ENCODE measurements around the gene TUT1. TPM values are rescaled to one million over a fixed set of nuclear protein-coding genes. Genes with fewer than 3 reads are reported as not detected.

The TUT1 gene
- total RNA-seq, 1 experiment from 2014 or later, result 40.0 TPM

DNA sequence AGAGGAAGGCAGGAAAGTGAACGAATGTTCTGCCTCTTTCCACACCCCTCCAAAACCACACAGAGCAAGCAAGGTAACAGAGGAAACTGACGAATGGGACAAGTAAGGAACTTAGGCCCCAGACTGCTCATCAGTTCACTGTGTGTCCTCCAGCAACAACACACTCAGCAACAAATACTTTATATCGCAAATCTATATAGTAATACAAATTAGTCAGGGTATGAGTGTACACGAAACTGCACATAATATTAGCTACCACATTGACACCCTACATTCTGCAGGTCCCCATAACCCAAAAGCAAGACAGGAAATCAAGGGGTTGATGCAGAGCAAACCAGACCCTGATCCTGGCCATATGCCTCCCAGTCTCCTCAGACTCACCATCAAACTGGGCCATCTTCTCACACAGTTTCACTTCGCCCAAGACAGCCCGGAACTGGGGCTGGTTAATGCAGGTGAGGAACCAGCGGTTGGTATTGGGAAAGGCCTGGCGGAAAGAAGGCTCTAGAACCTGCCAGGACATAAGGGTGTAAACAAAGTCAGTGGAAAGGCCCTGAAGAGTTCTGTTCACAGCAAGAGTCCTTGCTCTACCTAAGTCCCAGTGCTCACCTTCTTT lies 24.2 kb downstream of the TUT1 start:
- peak overlapping the region; percentile 88 for H3K27ac Mint-ChIP-seq
- H3K36me3 Mint-ChIP-seq, result peaks cover 86% of the 10 kb centered on the region
- DNase-seq (ENCODE audit: low spot score) (no peak), ATAC-seq (no peak)
- H3K4me3 Mint-ChIP-seq, result no peak overlapping the region
- H3K27me3 Mint-ChIP-seq (ENCODE audit: low read depth), result no peaks in the 10 kb centered on the region
- TF ChIP-seq NR2C2 (CRISPR knock-in tag; IDR thresholded peaks at IDR 0.05), result no peak
- TF ChIP-seq, protein P1, sequence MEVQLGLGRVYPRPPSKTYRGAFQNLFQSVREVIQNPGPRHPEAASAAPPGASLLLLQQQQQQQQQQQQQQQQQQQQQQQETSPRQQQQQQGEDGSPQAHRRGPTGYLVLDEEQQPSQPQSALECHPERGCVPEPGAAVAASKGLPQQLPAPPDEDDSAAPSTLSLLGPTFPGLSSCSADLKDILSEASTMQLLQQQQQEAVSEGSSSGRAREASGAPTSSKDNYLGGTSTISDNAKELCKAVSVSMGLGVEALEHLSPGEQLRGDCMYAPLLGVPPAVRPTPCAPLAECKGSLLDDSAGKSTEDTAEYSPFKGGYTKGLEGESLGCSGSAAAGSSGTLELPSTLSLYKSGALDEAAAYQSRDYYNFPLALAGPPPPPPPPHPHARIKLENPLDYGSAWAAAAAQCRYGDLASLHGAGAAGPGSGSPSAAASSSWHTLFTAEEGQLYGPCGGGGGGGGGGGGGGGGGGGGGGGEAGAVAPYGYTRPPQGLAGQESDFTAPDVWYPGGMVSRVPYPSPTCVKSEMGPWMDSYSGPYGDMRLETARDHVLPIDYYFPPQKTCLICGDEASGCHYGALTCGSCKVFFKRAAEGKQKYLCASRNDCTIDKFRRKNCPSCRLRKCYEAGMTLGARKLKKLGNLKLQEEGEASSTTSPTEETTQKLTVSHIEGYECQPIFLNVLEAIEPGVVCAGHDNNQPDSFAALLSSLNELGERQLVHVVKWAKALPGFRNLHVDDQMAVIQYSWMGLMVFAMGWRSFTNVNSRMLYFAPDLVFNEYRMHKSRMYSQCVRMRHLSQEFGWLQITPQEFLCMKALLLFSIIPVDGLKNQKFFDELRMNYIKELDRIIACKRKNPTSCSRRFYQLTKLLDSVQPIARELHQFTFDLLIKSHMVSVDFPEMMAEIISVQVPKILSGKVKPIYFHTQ (CRISPR knock-in tag; IDR thresholded peaks at IDR 0.05), result no peak
- TF ChIP-seq, protein P2, sequence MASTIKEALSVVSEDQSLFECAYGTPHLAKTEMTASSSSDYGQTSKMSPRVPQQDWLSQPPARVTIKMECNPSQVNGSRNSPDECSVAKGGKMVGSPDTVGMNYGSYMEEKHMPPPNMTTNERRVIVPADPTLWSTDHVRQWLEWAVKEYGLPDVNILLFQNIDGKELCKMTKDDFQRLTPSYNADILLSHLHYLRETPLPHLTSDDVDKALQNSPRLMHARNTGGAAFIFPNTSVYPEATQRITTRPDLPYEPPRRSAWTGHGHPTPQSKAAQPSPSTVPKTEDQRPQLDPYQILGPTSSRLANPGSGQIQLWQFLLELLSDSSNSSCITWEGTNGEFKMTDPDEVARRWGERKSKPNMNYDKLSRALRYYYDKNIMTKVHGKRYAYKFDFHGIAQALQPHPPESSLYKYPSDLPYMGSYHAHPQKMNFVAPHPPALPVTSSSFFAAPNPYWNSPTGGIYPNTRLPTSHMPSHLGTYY (CRISPR knock-in tag; IDR thresholded peaks at IDR 0.05), result no peak
- TF ChIP-seq TEAD4 (CRISPR knock-in tag; IDR thresholded peaks at IDR 0.05), result no peak
- no peak for TF ChIP-seq KAT7 (CRISPR knock-in tag; IDR thresholded peaks at IDR 0.05; ENCODE audit: borderline replicate concordance)
- TF ChIP-seq PRRX2 (CRISPR knock-in tag; IDR thresholded peaks at IDR 0.05), result no peak
- no peak for TF ChIP-seq ZNF121 (CRISPR knock-in tag; IDR thresholded peaks at IDR 0.05)
- peaks cover 39% of the 10 kb centered on the region for H3K4me1 Mint-ChIP-seq
- ChIA-PET POLR2A (no interaction called here), CTCF (no interaction called here)
- no peaks in the 10 kb centered on the region for H3K9me3 Mint-ChIP-seq

DNA sequence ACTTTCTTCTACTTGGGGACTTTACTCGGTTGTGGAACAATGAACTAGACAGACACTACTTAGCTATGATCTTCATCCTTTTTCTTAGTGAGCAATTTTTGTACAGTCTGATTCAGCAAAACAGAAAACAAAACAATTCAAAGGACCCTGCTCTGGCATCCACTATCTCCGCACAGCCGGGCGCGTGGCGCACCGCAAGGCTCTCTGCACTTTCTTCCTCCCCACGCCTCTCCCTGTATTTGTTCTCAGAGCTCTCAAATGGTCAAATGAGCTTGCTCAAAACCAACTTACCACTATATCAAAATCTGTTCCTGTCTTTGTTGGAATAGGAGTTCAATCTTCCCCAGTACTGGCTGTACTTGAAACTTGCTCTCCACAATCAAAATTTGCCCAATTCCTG lies 25.1 kb downstream of the TUT1 start:
- peak overlapping the region; percentile 37 for H3K27ac Mint-ChIP-seq
- H3K36me3 Mint-ChIP-seq, result peaks cover 77% of the 10 kb centered on the region
- no peak for TF ChIP-seq ETV6 (CRISPR knock-in tag; IDR thresholded peaks at IDR 0.05)
- TF ChIP-seq SP1 (CRISPR knock-in tag; conservative IDR thresholded peaks at IDR 0.05), result no peak
- no peak for TF ChIP-seq CBFB (CRISPR knock-in tag; IDR thresholded peaks at IDR 0.05; ENCODE audit: low read depth)
- no peak for TF ChIP-seq SOX15 (CRISPR knock-in tag; IDR thresholded peaks at IDR 0.05)
- TF ChIP-seq, protein P3, sequence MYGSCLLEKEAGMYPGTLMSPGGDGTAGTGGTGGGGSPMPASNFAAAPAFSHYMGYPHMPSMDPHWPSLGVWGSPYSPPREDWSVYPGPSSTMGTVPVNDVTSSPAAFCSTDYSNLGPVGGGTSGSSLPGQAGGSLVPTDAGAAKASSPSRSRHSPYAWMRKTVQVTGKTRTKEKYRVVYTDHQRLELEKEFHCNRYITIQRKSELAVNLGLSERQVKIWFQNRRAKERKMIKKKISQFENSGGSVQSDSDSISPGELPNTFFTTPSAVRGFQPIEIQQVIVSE (CRISPR knock-in tag; IDR thresholded peaks at IDR 0.05; ENCODE audit: borderline replicate concordance), result no peak
- TF ChIP-seq ZNF232 (CRISPR knock-in tag; IDR thresholded peaks at IDR 0.05), result no peak
- TF ChIP-seq, protein P4, sequence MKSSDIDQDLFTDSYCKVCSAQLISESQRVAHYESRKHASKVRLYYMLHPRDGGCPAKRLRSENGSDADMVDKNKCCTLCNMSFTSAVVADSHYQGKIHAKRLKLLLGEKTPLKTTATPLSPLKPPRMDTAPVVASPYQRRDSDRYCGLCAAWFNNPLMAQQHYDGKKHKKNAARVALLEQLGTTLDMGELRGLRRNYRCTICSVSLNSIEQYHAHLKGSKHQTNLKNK (CRISPR knock-in tag; IDR thresholded peaks at IDR 0.05), result no peak
- TF ChIP-seq ELF4 (CRISPR knock-in tag; IDR thresholded peaks at IDR 0.05; ENCODE audit: low read depth), result no peak
- TF ChIP-seq KAT7 (CRISPR knock-in tag; IDR thresholded peaks at IDR 0.05; ENCODE audit: borderline replicate concordance), result no peak
- no peak for TF ChIP-seq GTF2I (CRISPR knock-in tag; conservative IDR thresholded peaks at IDR 0.05)
- TF ChIP-seq, protein P5, sequence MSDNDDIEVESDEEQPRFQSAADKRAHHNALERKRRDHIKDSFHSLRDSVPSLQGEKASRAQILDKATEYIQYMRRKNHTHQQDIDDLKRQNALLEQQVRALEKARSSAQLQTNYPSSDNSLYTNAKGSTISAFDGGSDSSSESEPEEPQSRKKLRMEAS (CRISPR knock-in tag; IDR thresholded peaks at IDR 0.05), result no peak
- TF ChIP-seq, protein P6, sequence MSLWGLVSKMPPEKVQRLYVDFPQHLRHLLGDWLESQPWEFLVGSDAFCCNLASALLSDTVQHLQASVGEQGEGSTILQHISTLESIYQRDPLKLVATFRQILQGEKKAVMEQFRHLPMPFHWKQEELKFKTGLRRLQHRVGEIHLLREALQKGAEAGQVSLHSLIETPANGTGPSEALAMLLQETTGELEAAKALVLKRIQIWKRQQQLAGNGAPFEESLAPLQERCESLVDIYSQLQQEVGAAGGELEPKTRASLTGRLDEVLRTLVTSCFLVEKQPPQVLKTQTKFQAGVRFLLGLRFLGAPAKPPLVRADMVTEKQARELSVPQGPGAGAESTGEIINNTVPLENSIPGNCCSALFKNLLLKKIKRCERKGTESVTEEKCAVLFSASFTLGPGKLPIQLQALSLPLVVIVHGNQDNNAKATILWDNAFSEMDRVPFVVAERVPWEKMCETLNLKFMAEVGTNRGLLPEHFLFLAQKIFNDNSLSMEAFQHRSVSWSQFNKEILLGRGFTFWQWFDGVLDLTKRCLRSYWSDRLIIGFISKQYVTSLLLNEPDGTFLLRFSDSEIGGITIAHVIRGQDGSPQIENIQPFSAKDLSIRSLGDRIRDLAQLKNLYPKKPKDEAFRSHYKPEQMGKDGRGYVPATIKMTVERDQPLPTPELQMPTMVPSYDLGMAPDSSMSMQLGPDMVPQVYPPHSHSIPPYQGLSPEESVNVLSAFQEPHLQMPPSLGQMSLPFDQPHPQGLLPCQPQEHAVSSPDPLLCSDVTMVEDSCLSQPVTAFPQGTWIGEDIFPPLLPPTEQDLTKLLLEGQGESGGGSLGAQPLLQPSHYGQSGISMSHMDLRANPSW (CRISPR knock-in tag; conservative IDR thresholded peaks at IDR 0.05; ENCODE audit: low read depth), result no peak
- TF ChIP-seq, protein P7, sequence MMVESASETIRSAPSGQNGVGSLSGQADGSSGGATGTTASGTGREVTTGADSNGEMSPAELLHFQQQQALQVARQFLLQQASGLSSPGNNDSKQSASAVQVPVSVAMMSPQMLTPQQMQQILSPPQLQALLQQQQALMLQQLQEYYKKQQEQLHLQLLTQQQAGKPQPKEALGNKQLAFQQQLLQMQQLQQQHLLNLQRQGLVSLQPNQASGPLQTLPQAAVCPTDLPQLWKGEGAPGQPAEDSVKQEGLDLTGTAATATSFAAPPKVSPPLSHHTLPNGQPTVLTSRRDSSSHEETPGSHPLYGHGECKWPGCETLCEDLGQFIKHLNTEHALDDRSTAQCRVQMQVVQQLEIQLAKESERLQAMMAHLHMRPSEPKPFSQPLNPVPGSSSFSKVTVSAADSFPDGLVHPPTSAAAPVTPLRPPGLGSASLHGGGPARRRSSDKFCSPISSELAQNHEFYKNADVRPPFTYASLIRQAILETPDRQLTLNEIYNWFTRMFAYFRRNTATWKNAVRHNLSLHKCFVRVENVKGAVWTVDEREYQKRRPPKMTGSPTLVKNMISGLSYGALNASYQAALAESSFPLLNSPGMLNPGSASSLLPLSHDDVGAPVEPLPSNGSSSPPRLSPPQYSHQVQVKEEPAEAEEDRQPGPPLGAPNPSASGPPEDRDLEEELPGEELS (CRISPR knock-in tag; IDR thresholded peaks at IDR 0.05), result no peak
- no peak for TF ChIP-seq SMAD3 (CRISPR knock-in tag; IDR thresholded peaks at IDR 0.05; ENCODE audit: borderline replicate concordance)
- TF ChIP-seq, protein P8, sequence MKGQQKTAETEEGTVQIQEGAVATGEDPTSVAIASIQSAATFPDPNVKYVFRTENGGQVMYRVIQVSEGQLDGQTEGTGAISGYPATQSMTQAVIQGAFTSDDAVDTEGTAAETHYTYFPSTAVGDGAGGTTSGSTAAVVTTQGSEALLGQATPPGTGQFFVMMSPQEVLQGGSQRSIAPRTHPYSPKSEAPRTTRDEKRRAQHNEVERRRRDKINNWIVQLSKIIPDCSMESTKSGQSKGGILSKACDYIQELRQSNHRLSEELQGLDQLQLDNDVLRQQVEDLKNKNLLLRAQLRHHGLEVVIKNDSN (CRISPR knock-in tag; IDR thresholded peaks at IDR 0.05), result no peak
- TF ChIP-seq JAZF1 (CRISPR knock-in tag; IDR thresholded peaks at IDR 0.05), result no peak
- TF ChIP-seq, protein P9, sequence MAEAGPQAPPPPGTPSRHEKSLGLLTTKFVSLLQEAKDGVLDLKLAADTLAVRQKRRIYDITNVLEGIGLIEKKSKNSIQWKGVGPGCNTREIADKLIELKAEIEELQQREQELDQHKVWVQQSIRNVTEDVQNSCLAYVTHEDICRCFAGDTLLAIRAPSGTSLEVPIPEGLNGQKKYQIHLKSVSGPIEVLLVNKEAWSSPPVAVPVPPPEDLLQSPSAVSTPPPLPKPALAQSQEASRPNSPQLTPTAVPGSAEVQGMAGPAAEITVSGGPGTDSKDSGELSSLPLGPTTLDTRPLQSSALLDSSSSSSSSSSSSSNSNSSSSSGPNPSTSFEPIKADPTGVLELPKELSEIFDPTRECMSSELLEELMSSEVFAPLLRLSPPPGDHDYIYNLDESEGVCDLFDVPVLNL (CRISPR knock-in tag; IDR thresholded peaks at IDR 0.05; ENCODE audit: borderline replicate concordance, low read depth), result no peak
- TF ChIP-seq TEAD1 (CRISPR knock-in tag; IDR thresholded peaks at IDR 0.05), result no peak

More for the DNA sequence above, 25.1 kb downstream of the TUT1 start:
- H3K27me3 Mint-ChIP-seq (ENCODE audit: low read depth), result no peaks in the 10 kb centered on the region
- ATAC-seq, result no peak
- CTCF ChIA-PET, result interaction anchor here (1.3 to 1.7 kb wide), 2 partner anchors 23 to 141 kb away, joined by 4 to 8 read pairs; no protein-coding TSS in a partner anchor
- no peak for DNase-seq (ENCODE audit: low spot score)
- H3K4me1 Mint-ChIP-seq, result peaks cover 39% of the 10 kb centered on the region
- H3K9me3 Mint-ChIP-seq, result no peaks in the 10 kb centered on the region
- POLR2A ChIA-PET, result no interaction called here
- no peak overlapping the region for H3K4me3 Mint-ChIP-seq
